ENCODE data around the gene SMC6.

SMC6 gene

GRCh38 chr2:17708501-17708900 is 45.1 kb downstream of the SMC6 start:
- no peak for DNase-seq

- DNase-seq: no peak
Observed at GRCh38 chr2:17706845-17707244, 46.8 kb downstream of the SMC6 start.

GRCh38 chr2:17690776-17691175 is 62.8 kb downstream of the SMC6 start:
- no peak for DNase-seq

GRCh38 chr2:17689010-17689409 is 64.6 kb downstream of the SMC6 start:
- no peak for DNase-seq

- no peak for DNase-seq
Observed at GRCh38 chr2:17688600-17688999, 65.0 kb downstream of the SMC6 start.

GRCh38 chr2:17683981-17684380 is 69.6 kb downstream of the SMC6 start:
- DNase-seq: no peak

GRCh38 chr2:17682098-17682857 is 71.3 kb downstream of the SMC6 start:
- no peak for DNase-seq

GRCh38 chr2:17680119-17680518 is 73.5 kb downstream of the SMC6 start:
- DNase-seq: no peak

GRCh38 chr2:17674817-17675216 is 78.8 kb downstream of the SMC6 start:
- no peak for DNase-seq

- no peak for DNase-seq
Observed at GRCh38 chr2:17672583-17673317, 80.9 kb downstream of the SMC6 start.

- no peak for DNase-seq
Observed at GRCh38 chr2:17667898-17668297, 85.7 kb downstream of the SMC6 start.

- DNase-seq: no peak
Observed at GRCh38 chr2:17664534-17664933, 89.1 kb downstream of the SMC6 start.

- no peak for DNase-seq
Observed at GRCh38 chr2:17662723-17663122, 90.9 kb downstream of the SMC6 start.

GRCh38 chr2:17661460-17661859 is 92.2 kb downstream of the SMC6 start:
- DNase-seq: no peak

- DNase-seq: no peak
Observed at GRCh38 chr2:17660219-17660618, 93.4 kb downstream of the SMC6 start.

GRCh38 chr2:17658251-17658843 is 95.3 kb downstream of the SMC6 start:
- DNase-seq: no peak

GRCh38 chr2:17657759-17658158 is 95.9 kb downstream of the SMC6 start:
- no peak for DNase-seq

GRCh38 chr2:17652681-17653394 is 100.8 kb downstream of the SMC6 start:
- no peak for DNase-seq

GRCh38 chr2:17649026-17649425 is 104.6 kb downstream of the SMC6 start:
- DNase-seq: no peak

GRCh38 chr2:17648581-17648980 is 105.0 kb downstream of the SMC6 start:
- no peak for DNase-seq

- DNase-seq: peak; percentile 17
Observed at GRCh38 chr2:17646838-17647701, 106.5 kb downstream of the SMC6 start.

- peak; percentile 20 for DNase-seq
Observed at GRCh38 chr2:17646081-17646554, 107.5 kb downstream of the SMC6 start.

All from DMS153 (cell line).